ENCODE results near the gene NGDN. TPM values are rescaled to one million over a fixed set of nuclear protein-coding genes. Genes with fewer than 3 reads are reported as not detected.
A peak's percentile ranks its signal among the peaks of the same experiment; 100 is the strongest.

NGDN gene
- total RNA-seq, 3 donors from 2014 or later (not counting 1 experiment from before 2014, with no cell fraction given), result 110 to 136 (median 126) TPM

DNA sequence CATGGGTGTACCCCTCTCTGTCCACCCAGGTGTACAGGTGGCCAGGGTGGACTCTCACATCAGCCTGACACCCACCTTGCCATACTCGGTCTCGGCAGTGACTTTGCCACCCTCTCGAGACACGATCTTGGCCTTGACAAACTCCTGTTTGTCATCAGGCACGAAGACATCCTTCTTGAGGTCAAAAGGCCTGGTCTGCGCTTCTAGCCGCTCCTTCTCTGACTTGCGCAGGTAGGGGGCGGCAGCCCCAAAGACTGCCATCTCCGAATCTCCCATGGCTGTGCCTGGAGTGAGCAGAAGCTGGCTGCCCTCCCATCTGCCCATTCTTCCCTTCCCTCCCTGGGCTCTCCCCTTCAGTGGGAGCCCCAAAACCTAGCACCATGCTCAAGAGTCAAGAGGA lies 36.0 kb upstream of the NGDN start:
- intact Hi-C loops (cut with micrococcal nuclease), result no loop called here

GRCh38 chr14:23434488-23435222 lies 34.8 kb upstream of the NGDN start:
- Histone ChIP-seq H3K36me3 (ENCODE audit: control insufficient read depth, insufficient read depth, low read length) (no peaks in the 10 kb centered on the region), H3K27me3 (ENCODE audit: control insufficient read depth, insufficient read depth, low read length) (no peaks in the 10 kb centered on the region), H3K4me3 (ENCODE audit: low read length) (no peak overlapping the region), H3K9me3 (ENCODE audit: control insufficient read depth, insufficient read depth, low read length) (no peaks in the 10 kb centered on the region), H3K27ac (ENCODE audit: low read length) (no peak overlapping the region), H3K4me1 (ENCODE audit: control insufficient read depth, insufficient read depth, low read length) (no peaks in the 10 kb centered on the region)
- no peak overlapping the region for H3K4me3 Mint-ChIP-seq
- H3K27me3 Mint-ChIP-seq (ENCODE audit: low read depth in 2 of 2), result peaks cover 5 to 8% of the 10 kb centered on the region in 2 donors
- H3K36me3 Mint-ChIP-seq, result no peaks in the 10 kb centered on the region
- ATAC-seq (no peak), DNase-seq (peak in 1 of 2 donors; percentile 5)
- intact Hi-C loops (cut with micrococcal nuclease), result no loop called here
- H3K4me1 Mint-ChIP-seq, result peaks cover 0 to 6% of the 10 kb centered on the region in 2 donors
- no peaks in the 10 kb centered on the region for H3K9me3 Mint-ChIP-seq
- no peak overlapping the region for H3K27ac Mint-ChIP-seq
- TF ChIP-seq, protein P1, sequence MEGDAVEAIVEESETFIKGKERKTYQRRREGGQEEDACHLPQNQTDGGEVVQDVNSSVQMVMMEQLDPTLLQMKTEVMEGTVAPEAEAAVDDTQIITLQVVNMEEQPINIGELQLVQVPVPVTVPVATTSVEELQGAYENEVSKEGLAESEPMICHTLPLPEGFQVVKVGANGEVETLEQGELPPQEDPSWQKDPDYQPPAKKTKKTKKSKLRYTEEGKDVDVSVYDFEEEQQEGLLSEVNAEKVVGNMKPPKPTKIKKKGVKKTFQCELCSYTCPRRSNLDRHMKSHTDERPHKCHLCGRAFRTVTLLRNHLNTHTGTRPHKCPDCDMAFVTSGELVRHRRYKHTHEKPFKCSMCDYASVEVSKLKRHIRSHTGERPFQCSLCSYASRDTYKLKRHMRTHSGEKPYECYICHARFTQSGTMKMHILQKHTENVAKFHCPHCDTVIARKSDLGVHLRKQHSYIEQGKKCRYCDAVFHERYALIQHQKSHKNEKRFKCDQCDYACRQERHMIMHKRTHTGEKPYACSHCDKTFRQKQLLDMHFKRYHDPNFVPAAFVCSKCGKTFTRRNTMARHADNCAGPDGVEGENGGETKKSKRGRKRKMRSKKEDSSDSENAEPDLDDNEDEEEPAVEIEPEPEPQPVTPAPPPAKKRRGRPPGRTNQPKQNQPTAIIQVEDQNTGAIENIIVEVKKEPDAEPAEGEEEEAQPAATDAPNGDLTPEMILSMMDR (IDR thresholded peaks at IDR 0.05), result no peak
- WGBS (ENCODE audit: insufficient coverage), result 87% methylated on average over 8 of the region's 8 CpGs

More for the DNA sequence above, 36.0 kb upstream of the NGDN start:
- H3K27me3 ChIP-seq (ENCODE audit: control insufficient read depth, insufficient read depth, low read length), result no peaks in the 10 kb centered on the region
- WGBS (ENCODE audit: insufficient coverage), result 82% methylated on average over 10 of the region's 10 CpGs
- Mint-ChIP-seq H3K4me3 (no peak overlapping the region), H3K27ac (no peak overlapping the region), H3K4me1 (peaks cover 0 to 6% of the 10 kb centered on the region in 2 donors), H3K9me3 (no peaks in the 10 kb centered on the region), H3K36me3 (no peaks in the 10 kb centered on the region), H3K27me3 (ENCODE audit: low read depth in 2 of 2) (peaks cover 5 to 8% of the 10 kb centered on the region in 2 donors)
- no peak for ATAC-seq
- no peaks in the 10 kb centered on the region for H3K36me3 ChIP-seq (ENCODE audit: control insufficient read depth, insufficient read depth, low read length)
- no peaks in the 10 kb centered on the region for H3K9me3 ChIP-seq (ENCODE audit: control insufficient read depth, insufficient read depth, low read length)
- TF ChIP-seq, protein P1 (IDR thresholded peaks at IDR 0.05), result no peak
- no peak overlapping the region for H3K27ac ChIP-seq (ENCODE audit: low read length)
- H3K4me3 ChIP-seq (ENCODE audit: low read length), result no peak overlapping the region
- no peak for DNase-seq
- no peaks in the 10 kb centered on the region for H3K4me1 ChIP-seq (ENCODE audit: control insufficient read depth, insufficient read depth, low read length)

GRCh38 chr14:23435543-23436326 lies 33.8 kb upstream of the NGDN start, which contains the start of gene MYH7:
MYH7 (minus strand) TSS chr14:23435660; CDS start chr14:23433732, 1,928 bp downstream.
- Mint-ChIP-seq H3K36me3 (no peaks in the 10 kb centered on the region), H3K27ac (no peak within 1 kb of the TSS), H3K4me1 (peaks cover 0 to 6% of the 10 kb centered on the region in 2 donors), H3K27me3 (ENCODE audit: low read depth in 2 of 2) (peaks cover 0 to 4% of the 10 kb centered on the region in 2 donors), H3K4me3 (no peak within 1 kb of the TSS), H3K9me3 (no peaks in the 10 kb centered on the region)
- ATAC-seq (no peak), DNase-seq (no peak)
- WGBS (ENCODE audit: insufficient coverage), result 81% methylated on average over 10 of the region's 10 CpGs
- no peaks in the 10 kb centered on the region for H3K27me3 ChIP-seq (ENCODE audit: control insufficient read depth, insufficient read depth, low read length)
- no peaks in the 10 kb centered on the region for H3K9me3 ChIP-seq (ENCODE audit: control insufficient read depth, insufficient read depth, low read length)
- H3K4me3 ChIP-seq (ENCODE audit: low read length), result no peak within 1 kb of the TSS
- no peaks in the 10 kb centered on the region for H3K36me3 ChIP-seq (ENCODE audit: control insufficient read depth, insufficient read depth, low read length)
- H3K27ac ChIP-seq (ENCODE audit: low read length), result no peak within 1 kb of the TSS
- intact Hi-C loops (cut with micrococcal nuclease), result no loop called here
- H3K4me1 ChIP-seq (ENCODE audit: control insufficient read depth, insufficient read depth, low read length), result no peaks in the 10 kb centered on the region
- TF ChIP-seq, protein P1 (IDR thresholded peaks at IDR 0.05), result no peak
